ENCODE data around the gene PPP1R9B.
A peak's percentile ranks its signal among the peaks of the same experiment; 100 is the strongest.

PPP1R9B gene

DNA sequence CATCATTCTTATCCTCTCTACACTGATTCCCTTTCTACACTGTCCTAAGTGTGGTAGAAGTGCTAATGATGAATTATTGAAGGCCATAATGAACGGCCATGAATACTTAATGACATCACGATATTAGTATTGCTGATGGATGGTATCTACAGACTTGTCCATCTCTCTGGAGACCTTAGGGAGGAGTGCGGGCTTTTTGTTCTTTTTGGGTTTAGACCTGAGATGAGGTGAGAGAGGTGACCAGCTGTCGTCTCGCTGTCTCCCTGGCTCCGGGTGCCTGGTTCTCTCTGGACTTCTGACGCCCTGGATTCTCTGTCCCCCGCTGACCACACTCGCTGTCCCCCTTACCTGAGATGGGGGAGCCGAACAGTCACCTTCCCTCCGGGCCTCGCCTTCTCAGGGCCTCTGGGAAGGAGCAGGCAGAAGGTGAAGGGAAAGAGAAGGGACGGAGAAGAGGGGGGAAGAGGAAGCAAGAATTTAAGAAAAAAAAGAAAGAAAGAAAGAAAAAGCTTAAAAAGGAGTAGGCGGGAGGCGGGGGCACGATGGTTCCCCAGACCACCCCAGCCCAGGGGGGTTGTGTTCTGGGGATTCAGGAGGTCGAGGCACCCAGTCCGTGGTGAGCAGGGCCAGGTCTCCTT is 32.4 kb upstream of the PPP1R9B start:
- Histone ChIP-seq H3K27me3 (ENCODE audit: control insufficient read depth in 5 of 5, insufficient read depth in 4 of 5, low read length in 5 of 5) (peaks cover 11 to 37% (median 23%) of the 10 kb centered on the region in 5 donors), H3K27ac (ENCODE audit: low read depth, low read length) (no peak overlapping the region), H3K9ac (ENCODE audit: low read length in 5 of 5) (no peak overlapping the region), H3K36me3 (ENCODE audit: control insufficient read depth in 5 of 5, insufficient read depth in 5 of 5, low read length in 5 of 5) (peaks cover 0 to 10% (median 7%) of the 10 kb centered on the region in 5 donors), H3K9me3 (ENCODE audit: control insufficient read depth in 5 of 5, low read length in 5 of 5) (no peaks in the 10 kb centered on the region), H3K4me1 (ENCODE audit: control insufficient read depth in 5 of 5, insufficient read depth in 5 of 5, low read length in 5 of 5) (peaks cover 0 to 29% (median 15%) of the 10 kb centered on the region in 5 donors), H3K4me3 (ENCODE audit: low read depth in 1 of 5, low read length in 5 of 5) (no peak overlapping the region)

DNA sequence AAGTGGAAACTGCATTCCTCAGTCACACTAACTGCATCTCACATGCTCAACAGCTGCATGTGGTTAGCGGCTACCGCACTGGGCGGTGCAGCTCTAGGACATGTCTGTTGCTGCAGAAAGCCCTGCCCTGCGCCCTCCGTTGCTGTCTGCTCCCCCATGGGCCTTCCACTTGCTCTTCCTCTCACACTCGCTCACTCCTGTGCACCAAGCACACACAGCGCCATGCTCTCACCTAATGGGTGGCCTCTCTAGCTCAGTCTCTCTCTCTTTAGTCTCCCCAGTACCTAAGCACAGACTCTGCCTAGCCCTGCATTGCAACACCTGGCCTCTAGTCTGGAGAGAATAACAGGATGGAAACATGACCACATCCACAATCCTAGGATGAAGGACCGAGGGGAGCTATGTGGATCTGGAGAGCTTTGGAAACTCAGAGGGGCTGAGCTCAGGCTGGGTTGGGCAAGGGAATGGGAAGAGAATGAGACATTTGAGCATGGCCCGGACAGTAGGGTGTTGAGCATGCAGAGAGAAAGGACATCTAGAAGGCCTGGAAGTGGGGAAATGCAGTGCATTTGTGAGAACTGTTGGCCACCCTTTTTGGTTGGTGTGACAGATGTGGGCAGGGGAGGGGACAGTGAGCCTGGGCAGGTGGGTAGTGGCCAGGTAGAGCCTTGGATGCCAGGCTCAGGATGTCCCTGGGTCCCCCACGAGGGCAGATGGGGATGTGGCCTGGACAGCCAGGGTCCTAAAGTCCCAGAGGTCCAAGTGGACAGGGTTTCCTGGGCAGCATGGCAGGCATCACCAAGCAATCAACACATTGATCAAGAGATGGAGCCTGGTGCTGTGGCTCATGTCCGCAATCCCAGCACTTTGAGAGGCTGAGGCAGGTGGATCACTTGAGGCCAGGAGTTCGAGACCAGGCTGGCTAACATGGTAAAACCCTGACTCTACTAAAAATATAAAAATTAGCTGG is 31.4 kb upstream of the PPP1R9B start:
- Histone ChIP-seq H3K4me1 (ENCODE audit: control insufficient read depth in 5 of 5, insufficient read depth in 5 of 5, low read length in 5 of 5) (peaks cover 0 to 34% (median 21%) of the 10 kb centered on the region in 5 donors), H3K36me3 (ENCODE audit: control insufficient read depth in 5 of 5, insufficient read depth in 5 of 5, low read length in 5 of 5) (peaks cover 0 to 8% (median 5%) of the 10 kb centered on the region in 5 donors), H3K27ac (ENCODE audit: low read depth, low read length) (no peak overlapping the region), H3K9me3 (ENCODE audit: control insufficient read depth in 5 of 5, low read length in 5 of 5) (no peaks in the 10 kb centered on the region), H3K9ac (ENCODE audit: low read length in 5 of 5) (no peak overlapping the region), H3K4me3 (ENCODE audit: low read depth in 1 of 5, low read length in 5 of 5) (no peak overlapping the region), H3K27me3 (ENCODE audit: control insufficient read depth in 5 of 5, insufficient read depth in 4 of 5, low read length in 5 of 5) (peaks cover 6 to 27% (median 16%) of the 10 kb centered on the region in 5 donors)

DNA sequence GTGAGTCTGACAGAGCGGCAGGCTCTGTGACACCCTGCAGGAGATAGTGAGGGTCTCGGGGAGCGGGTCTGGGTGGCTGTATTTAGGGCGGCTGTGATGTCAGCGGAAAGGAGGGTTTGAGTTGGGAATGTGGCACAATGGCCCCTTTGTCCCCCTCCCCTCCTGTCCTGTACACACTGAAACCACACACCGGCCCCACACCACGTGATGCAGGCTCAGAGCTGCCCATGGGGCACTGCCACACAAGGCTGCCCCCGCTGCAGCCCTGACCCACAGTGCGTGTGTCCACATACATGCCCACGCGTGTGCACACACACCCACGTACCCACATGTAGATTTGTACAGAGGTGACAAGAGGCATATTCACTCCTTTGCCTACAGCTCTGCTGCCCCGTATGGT is 30.7 kb upstream of the PPP1R9B start:
- peaks cover 0 to 5% (median under 1%) of the 10 kb centered on the region in 5 donors for H3K36me3 ChIP-seq (ENCODE audit: control insufficient read depth in 5 of 5, insufficient read depth in 5 of 5, low read length in 5 of 5)
- H3K27ac ChIP-seq (ENCODE audit: low read depth, low read length), result no peak overlapping the region
- no peaks in the 10 kb centered on the region for H3K9me3 ChIP-seq (ENCODE audit: control insufficient read depth in 5 of 5, low read length in 5 of 5)
- peaks cover 2 to 20% (median 9%) of the 10 kb centered on the region in 5 donors for H3K27me3 ChIP-seq (ENCODE audit: control insufficient read depth in 5 of 5, insufficient read depth in 4 of 5, low read length in 5 of 5)
- H3K9ac ChIP-seq (ENCODE audit: low read length in 5 of 5), result no peak overlapping the region
- no peak overlapping the region for H3K4me3 ChIP-seq (ENCODE audit: low read depth in 1 of 5, low read length in 5 of 5)
- peaks cover 0 to 34% (median 21%) of the 10 kb centered on the region in 5 donors for H3K4me1 ChIP-seq (ENCODE audit: control insufficient read depth in 5 of 5, insufficient read depth in 5 of 5, low read length in 5 of 5)

- peaks cover 0 to 15% (median 6%) of the 10 kb centered on the region in 5 donors for H3K27me3 ChIP-seq (ENCODE audit: control insufficient read depth in 5 of 5, insufficient read depth in 4 of 5, low read length in 5 of 5)
- no peaks in the 10 kb centered on the region for H3K9me3 ChIP-seq (ENCODE audit: control insufficient read depth in 5 of 5, low read length in 5 of 5)
- H3K9ac ChIP-seq (ENCODE audit: low read length in 5 of 5), result no peak overlapping the region
- H3K4me1 ChIP-seq (ENCODE audit: control insufficient read depth in 5 of 5, insufficient read depth in 5 of 5, low read length in 5 of 5), result peaks cover 0 to 34% (median 21%) of the 10 kb centered on the region in 5 donors
- no peak overlapping the region for H3K27ac ChIP-seq (ENCODE audit: low read depth, low read length)
- no peak overlapping the region for H3K4me3 ChIP-seq (ENCODE audit: low read depth in 1 of 5, low read length in 5 of 5)
- H3K36me3 ChIP-seq (ENCODE audit: control insufficient read depth in 5 of 5, insufficient read depth in 5 of 5, low read length in 5 of 5), result no peaks in the 10 kb centered on the region
Measured at GRCh38 chr17:50180620-50181019, 30.1 kb upstream of the PPP1R9B start.

DNA sequence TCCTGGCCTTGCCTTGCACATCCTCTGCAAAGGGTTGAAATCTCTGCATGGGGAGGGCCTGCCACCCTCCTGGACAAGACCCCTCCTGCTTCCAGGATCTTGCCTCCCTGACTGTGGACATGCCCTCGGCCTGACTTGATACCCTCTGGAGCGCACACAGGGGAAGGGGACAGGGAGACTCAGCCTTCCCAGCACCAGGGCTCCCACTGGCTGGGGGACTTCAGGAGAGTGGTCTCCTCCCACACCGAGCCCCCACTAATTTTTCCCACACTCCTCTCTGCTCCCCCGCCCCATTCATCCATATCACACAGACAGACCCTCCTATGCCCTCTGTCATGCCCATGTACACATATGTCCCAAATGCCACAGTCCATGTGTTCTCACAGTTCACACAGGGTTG is 29.6 kb upstream of the PPP1R9B start:
- H3K9ac ChIP-seq (ENCODE audit: low read length in 5 of 5), result no peak overlapping the region
- peaks cover 0 to 34% (median 21%) of the 10 kb centered on the region in 5 donors for H3K4me1 ChIP-seq (ENCODE audit: control insufficient read depth in 5 of 5, insufficient read depth in 5 of 5, low read length in 5 of 5)
- H3K27ac ChIP-seq (ENCODE audit: low read depth, low read length), result no peak overlapping the region
- no peak overlapping the region for H3K4me3 ChIP-seq (ENCODE audit: low read depth in 1 of 5, low read length in 5 of 5)
- no peaks in the 10 kb centered on the region for H3K9me3 ChIP-seq (ENCODE audit: control insufficient read depth in 5 of 5, low read length in 5 of 5)
- no peaks in the 10 kb centered on the region for H3K36me3 ChIP-seq (ENCODE audit: control insufficient read depth in 5 of 5, insufficient read depth in 5 of 5, low read length in 5 of 5)
- peaks cover 0 to 11% (median 6%) of the 10 kb centered on the region in 5 donors for H3K27me3 ChIP-seq (ENCODE audit: control insufficient read depth in 5 of 5, insufficient read depth in 4 of 5, low read length in 5 of 5)

DNA sequence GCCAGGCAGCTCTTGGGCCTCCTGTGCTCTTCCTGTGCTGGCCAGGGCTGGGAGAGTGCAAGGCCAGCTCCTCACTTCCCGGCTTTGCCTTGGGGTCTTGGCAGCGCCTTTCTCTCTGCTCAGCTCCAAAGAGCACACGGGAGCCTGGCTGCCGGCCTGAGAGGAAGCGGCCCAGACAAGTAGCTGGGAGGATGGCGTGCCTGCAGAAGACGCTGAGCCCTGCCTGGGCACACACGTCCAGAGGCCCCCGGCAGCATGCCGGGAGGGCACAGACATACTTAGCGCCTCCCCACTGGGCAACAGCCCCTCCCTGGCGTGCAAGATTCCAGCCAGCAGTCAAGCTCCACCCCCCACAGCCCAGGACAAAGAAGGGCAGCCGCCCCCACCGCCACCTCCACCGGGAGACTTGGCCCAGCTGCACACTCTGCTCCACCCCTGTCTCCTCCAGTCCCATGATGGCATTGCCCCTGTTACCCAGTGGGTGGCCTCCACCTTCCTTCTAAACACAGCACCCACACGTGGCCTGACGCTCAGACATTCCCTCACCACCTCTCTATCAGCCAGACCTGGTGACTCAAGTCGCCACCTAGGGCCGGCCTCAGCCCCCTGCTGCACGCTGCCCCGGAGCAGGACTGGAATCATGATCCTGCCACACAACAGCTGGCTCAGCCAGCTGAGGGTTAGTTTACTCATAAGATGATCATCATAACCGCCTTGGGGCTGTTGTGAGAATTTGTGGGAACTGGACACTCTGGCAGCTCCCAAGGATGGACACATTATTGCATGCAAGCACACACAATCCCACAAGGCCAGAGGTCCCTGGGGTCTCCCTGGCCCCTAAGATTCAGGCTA is 27.7 kb upstream of the PPP1R9B start:
- peak overlapping the region in 1 of 5 donors; percentile 23 for H3K9ac ChIP-seq (ENCODE audit: low read length in 5 of 5)
- H3K9me3 ChIP-seq (ENCODE audit: control insufficient read depth in 5 of 5, low read length in 5 of 5), result no peaks in the 10 kb centered on the region
- no peak overlapping the region for H3K27ac ChIP-seq (ENCODE audit: low read depth, low read length)
- H3K27me3 ChIP-seq (ENCODE audit: control insufficient read depth in 5 of 5, insufficient read depth in 4 of 5, low read length in 5 of 5), result peaks cover 0 to 6% (median under 1%) of the 10 kb centered on the region in 5 donors
- peak overlapping the region in 4 of 5 donors; percentile 17 to 46 (median 26) for H3K4me3 ChIP-seq (ENCODE audit: low read depth in 1 of 5, low read length in 5 of 5)
- peaks cover 0 to 27% (median 17%) of the 10 kb centered on the region in 5 donors for H3K4me1 ChIP-seq (ENCODE audit: control insufficient read depth in 5 of 5, insufficient read depth in 5 of 5, low read length in 5 of 5)
- H3K36me3 ChIP-seq (ENCODE audit: control insufficient read depth in 5 of 5, insufficient read depth in 5 of 5, low read length in 5 of 5), result no peaks in the 10 kb centered on the region

GRCh38 chr17:50177476-50177875 is 27.0 kb upstream of the PPP1R9B start:
- Histone ChIP-seq H3K9me3 (ENCODE audit: control insufficient read depth in 5 of 5, low read length in 5 of 5) (no peaks in the 10 kb centered on the region), H3K27ac (ENCODE audit: low read depth, low read length) (no peak overlapping the region), H3K9ac (ENCODE audit: low read length in 5 of 5) (no peak overlapping the region), H3K36me3 (ENCODE audit: control insufficient read depth in 5 of 5, insufficient read depth in 5 of 5, low read length in 5 of 5) (no peaks in the 10 kb centered on the region), H3K4me3 (ENCODE audit: low read depth in 1 of 5, low read length in 5 of 5) (peak overlapping the region in 1 of 5 donors; percentile 35), H3K27me3 (ENCODE audit: control insufficient read depth in 5 of 5, insufficient read depth in 4 of 5, low read length in 5 of 5) (peaks cover 0 to 6% (median 0%) of the 10 kb centered on the region in 5 donors), H3K4me1 (ENCODE audit: control insufficient read depth in 5 of 5, insufficient read depth in 5 of 5, low read length in 5 of 5) (peaks cover 0 to 31% (median 20%) of the 10 kb centered on the region in 5 donors)

DNA sequence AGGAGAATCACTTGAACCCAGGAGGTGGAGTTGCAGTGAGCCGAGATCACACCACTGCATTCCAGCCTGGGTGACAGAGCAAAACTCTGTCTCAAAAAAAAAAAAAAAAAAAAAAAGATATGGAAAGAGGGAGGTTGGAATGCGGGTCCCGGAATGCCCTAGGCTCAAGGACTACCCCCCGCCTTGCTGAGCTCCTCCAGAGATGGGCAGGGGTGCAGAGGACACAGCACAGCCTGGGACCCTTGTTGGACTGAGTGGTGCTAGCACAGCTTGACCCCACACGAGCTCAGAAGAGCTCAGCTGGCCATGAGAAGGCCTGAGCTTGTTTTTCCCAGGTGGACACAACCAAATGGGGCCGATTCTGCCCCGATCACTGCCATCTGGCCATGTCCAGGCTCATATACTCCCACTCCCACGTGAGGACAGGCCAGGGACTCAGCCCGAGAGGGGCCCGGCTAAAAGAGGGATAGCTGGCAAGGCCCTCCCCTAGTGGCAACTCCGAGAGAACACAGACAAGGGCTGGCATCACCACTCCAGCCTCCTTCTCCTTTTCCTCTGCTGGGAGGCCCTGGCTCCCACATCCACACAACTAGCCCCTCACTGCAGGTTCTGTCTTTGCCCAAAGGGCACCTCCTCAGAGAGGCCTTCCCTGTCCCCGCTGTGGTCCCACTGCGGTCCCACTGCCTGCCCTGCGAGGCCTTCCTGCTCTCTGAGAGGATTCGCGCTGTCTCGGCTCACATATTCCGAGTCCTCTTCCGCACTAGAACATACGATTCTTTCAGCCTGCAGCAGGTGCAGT is 26.3 kb upstream of the PPP1R9B start:
- Histone ChIP-seq H3K27ac (ENCODE audit: low read depth, low read length) (no peak overlapping the region), H3K4me3 (ENCODE audit: low read depth in 1 of 5, low read length in 5 of 5) (no peak overlapping the region), H3K4me1 (ENCODE audit: control insufficient read depth in 5 of 5, insufficient read depth in 5 of 5, low read length in 5 of 5) (peaks cover 0 to 29% (median 20%) of the 10 kb centered on the region in 5 donors), H3K9ac (ENCODE audit: low read length in 5 of 5) (no peak overlapping the region), H3K36me3 (ENCODE audit: control insufficient read depth in 5 of 5, insufficient read depth in 5 of 5, low read length in 5 of 5) (no peaks in the 10 kb centered on the region), H3K27me3 (ENCODE audit: control insufficient read depth in 5 of 5, insufficient read depth in 4 of 5, low read length in 5 of 5) (peaks cover 0 to 2% (median 0%) of the 10 kb centered on the region in 5 donors), H3K9me3 (ENCODE audit: control insufficient read depth in 5 of 5, low read length in 5 of 5) (no peaks in the 10 kb centered on the region)

All from subcutaneous abdominal adipose tissue (tissue), 5 donors.